ENCODE results near the gene AGO4. TPM values are rescaled to one million over a fixed set of nuclear protein-coding genes. Genes with fewer than 3 reads are reported as not detected.
"Not testable (repeated sequence)": the region's sequence is repeated elsewhere in the genome, so short reads cannot be mapped to it uniquely, and the experiment has no call there.

Gene AGO4
- total RNA-seq, 1 donor from 2014 or later: 19.3 TPM

DNA sequence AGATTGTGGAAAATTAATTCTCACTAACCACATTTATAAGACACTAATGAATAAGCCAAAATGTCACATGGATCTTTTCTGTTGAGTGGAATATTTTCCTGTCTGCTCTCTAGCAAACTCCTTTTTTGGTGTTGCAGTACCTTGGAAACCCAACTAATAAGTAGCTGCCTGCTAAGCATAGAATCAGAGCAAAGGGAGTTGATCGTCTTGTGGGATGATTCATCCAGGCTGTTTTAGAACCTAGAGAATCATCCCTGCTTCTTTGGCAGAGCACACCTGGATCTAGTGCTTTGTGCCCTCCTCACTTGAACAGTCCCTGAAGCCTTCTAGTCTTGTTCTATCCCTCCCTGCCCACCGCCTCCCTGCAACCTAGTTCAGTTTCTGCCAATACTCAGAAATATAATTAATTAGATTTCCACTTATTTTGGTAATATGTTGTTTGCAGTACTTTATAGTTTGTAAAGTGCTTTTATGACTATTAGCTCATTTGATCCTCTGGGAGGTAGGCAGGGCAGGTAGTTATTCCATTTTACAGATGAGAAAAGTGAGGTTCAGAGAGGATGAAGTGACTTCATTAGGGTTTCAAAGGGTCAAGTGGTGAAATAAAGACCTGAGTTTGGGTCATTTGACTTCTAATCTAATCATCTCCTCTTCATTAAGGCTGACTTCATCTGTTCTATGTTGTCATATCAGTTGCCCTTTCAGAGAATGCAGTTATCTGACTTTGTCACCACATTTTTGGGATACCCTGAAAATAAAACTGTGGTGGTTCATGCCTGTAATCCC, 2.5 kb downstream of the AGO4 start:
- DNase-seq (ENCODE audit: low spot score): no peak

DNA sequence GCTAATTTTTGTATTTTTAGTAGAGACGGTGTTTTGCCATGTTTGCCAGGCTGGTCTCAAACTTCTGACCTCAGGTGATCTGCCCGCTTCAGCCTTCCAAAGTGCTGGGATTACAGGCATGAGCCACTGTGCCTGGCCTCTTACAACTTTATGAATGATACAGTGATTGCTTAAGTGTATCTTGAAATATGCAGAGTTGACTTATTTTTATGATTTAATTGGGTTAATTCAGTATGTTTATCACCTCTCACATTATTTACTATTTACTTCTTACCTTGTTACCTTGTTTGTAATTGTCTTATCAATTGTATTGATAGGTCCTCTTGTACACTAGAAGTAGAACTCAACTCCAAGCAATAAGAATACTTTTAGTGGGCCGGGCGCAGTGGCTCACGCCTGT, 4.9 kb downstream of the AGO4 start:
- DNase-seq (ENCODE audit: low spot score): not testable (repeated sequence)

DNA sequence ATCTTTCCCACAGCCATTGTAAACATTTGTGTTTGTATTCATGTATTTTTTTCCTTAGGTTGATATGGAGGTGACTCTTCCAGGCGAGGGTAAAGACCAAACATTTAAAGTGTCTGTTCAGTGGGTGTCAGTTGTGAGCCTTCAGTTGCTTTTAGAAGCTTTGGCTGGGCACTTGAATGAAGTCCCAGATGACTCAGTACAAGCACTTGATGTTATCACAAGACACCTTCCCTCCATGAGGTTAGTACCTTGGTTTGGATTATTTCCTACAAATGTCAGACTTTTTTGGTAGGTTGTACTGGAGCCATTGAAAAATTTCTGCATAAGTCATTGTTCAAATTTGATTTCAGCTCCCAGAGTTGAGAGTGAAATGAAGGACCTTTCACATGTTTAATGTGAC, 17.4 kb downstream of the AGO4 start:
- DNase-seq (ENCODE audit: low spot score): no peak

DNA sequence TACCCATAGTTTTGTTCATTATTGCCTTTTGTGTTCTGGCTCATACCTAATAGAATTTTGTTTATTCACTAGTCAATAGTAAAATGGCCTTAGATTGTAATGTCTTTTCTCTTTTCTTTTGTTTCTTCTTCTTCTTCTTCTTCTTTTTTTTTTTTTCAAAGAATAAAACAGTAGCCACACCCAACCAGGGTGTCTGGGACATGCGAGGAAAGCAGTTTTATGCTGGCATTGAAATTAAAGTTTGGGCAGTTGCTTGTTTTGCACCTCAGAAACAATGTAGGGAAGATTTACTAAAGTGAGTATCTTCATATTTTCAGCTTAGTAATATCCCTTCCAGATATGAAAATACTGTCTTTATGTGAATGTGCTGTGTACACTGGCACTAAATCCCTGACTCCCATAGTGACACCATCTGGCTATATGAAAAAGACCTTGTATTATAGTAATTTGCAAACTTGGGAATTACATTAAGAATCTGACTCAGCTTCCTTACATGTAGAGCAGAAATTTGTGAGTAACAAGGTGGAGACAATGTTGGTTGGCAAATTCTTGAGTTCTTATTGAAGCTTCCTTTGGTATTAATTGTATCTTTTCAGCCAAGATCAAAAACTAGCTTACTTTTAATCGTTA, 24.6 kb downstream of the AGO4 start:
- DNase-seq (ENCODE audit: low spot score): no peak

DNA sequence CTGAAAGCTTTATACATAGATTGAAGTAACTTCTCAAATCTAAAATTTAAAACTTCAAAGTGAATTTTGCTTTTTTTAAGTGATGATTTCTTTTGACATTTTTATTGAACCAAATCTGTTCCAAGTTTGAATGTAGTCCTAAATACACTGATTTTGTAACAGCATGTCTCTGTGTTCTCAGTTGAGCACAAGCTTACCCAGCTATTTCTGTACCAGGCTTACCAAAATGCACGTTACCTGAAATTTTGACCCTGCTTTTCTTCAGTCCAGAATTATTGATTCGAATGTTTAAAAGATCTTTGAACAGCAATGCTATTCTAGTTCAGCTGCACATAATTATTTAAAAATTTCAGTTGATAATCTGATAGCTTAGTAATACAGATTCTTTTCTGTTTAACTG, 25.6 kb downstream of the AGO4 start:
- DNase-seq (ENCODE audit: low spot score): no peak

GRCh38 chr1:35834218-35834617, 26.4 kb downstream of the AGO4 start:
- no peak for DNase-seq (ENCODE audit: low spot score)

DNA sequence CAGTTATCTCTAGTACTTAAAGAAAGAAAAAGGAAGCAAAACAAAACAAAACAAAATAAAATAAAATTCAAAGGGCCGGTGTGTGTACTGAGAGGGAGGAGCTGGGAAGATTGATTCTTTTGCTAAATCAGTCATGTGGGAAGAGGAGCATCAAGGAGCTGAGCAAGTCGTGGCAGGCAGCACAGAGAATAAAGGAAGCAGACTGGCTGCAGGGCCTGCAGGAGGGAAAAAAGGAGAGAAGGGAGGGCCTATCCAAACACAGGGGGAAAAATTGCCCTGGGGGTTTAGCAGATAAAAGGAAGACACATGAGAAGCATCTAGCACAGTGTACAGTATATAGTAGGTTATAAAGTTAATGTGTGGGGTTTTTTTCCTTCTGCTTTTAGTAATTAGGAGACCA, 27.6 kb downstream of the AGO4 start:
- DNase-seq (ENCODE audit: low spot score): no peak

- DNase-seq (ENCODE audit: low spot score): no peak
Measured at GRCh38 chr1:35836734-35837133, 28.9 kb downstream of the AGO4 start.

GRCh38 chr1:35838693-35839245, 31.0 kb downstream of the AGO4 start:
- DNase-seq (ENCODE audit: low spot score): no peak

DNA sequence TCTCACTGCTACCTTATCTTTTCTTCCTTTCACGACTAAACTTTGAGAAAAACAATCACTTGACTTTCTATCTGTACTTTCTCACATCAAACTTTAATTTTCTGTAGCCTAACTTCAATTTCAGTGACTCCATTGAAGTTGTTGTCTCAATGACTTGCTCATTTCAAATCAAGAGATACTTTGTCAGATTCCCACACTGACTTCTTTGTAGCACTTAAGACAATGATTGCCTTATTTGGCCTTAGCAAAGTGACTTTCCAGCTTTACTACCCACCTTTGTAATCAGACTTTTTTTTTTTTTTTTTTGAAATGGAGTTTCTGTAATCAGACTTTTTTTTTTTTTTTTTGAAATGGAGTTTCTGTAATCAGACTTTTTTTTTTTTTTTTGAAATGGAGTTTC, 37.0 kb downstream of the AGO4 start:
- no peak for DNase-seq (ENCODE audit: low spot score)

DNA sequence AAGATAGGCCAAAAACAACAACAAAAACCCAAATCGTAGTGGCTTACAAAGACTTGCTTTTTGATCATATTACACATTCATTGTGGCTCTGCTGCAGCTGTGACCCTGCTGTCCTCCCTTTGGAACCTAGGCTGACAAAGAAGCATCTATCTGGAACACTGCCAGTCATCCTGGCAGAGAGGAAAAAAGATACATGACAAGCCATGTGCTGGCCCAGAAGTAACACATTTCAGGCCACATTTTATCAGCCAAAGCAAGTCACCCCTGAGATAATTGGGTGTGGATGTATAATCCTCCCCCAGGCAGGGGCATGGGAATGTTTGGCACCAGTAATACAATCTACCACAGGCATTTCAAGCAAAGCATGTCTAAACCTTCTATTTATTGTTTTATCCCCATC, 38.0 kb downstream of the AGO4 start:
- no peak for DNase-seq (ENCODE audit: low spot score)

DNA sequence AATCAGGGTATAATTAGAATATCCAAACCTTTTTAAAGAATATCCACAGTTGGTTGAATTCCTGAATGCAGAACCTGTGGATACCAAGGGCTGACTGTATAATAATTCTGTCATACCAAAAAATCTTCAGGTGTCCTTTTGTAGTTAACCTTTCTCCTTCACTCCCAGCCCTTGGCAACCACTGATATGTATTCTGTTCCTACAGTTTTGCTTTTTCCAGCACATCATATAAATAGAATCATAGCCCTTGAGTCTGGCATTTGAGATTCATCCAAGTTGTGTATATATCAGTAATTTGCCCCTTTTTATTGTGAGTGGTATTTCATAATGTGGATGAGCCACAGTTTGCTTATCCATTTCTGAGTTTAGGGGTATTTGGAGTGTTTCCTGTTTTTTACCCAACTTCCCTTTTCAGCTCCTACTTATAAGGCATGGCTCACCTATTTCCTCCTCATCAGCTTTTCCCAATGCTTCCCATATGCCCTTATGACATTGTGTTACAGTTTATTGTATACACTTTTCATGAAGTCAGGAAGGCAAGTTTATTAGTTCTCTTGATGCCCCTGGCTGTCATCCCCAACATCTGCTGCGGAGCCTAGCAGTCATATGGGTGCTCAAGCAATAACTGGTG, 40.2 kb downstream of the AGO4 start:
- DNase-seq (ENCODE audit: low spot score): no peak

- DNase-seq (ENCODE audit: low spot score): no peak
Measured at GRCh38 chr1:35850051-35850450, 42.2 kb downstream of the AGO4 start.

DNA sequence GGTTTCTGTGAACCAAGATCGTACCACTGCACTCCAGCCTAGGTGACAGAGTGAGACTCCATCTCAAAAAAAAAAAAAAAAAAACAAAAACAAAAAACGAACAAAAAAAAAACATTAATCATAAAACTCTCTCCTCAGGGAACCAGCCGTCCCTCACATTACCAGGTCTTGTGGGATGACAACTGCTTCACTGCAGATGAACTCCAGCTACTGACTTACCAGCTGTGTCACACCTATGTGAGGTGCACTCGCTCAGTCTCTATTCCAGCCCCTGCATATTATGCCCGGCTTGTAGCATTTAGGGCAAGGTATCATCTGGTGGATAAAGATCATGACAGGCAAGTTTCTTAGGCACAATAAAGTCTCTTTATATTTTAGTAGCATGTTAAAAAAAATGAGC, 42.9 kb downstream of the AGO4 start:
- DNase-seq (ENCODE audit: low spot score): no peak

DNA sequence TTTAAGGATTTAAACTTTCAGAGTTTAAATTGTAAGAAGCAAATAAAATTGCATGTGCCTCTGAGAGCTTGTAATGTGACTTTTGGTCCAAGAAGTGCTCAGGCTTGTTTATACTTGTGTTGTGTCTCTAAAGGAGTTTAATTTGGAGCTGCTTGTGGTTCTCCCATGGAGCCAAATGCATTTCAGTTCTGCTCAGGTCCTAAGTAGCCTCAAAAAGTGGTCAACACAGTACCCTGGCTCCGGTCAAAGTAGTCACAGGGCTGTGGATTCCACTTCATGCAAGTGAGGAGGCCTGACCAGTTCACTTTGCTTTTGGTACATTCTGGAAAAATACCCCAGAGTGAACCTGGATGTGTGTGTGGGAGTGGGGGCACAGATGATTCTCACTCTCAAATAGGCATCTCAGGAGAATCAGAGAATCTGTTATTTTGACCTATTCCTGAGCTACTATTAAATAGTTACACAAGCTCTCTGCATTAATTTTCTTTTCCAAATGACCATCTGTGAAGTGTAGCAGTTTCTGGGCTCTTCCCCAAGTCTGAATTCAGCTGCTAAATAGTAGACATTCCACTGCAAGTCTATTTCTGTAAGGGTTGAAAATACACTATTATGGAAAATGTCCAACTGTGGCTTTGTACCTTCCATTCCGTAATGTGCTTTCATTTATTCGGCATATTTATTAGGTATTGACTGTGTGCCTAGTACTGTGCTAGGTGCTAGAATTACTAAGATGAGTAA, 43.5 kb downstream of the AGO4 start:
- DNase-seq (ENCODE audit: low spot score): peak; percentile 38

- DNase-seq (ENCODE audit: low spot score): no peak
Measured at GRCh38 chr1:35852241-35852640, 44.4 kb downstream of the AGO4 start.

DNA sequence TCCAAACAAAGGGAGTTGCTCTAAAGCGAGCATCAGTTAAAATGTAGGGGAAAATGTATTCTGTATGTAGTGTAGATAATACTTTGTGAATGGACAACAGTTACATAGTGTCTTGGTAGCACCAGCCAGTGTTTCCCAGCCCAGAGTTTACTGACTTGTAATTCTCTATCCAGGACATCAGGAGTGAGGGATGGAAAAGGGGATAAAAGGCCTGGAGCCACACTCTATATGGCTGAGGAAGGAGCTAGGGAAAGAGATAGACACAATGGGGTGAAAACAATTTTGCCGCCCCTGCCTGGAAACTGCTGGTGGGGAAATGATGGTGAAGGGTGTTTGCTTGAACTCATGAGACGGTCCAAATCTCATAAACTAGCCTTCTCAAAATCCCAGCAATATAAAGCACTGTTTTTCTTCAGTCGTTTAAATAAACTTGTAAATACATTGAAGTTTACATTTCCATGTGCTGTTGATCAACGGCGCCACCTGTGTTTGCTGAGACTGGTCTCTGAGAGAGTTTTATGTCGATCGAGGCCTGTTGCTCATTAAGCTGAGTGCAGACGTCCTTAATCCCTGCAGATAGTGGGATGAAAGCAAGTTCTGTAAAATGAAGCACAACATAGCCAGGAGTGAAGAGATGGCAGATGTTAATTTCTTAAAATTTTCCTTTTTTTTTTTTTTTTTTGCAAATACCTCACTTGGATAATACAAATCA, 47.3 kb downstream of the AGO4 start:
- no peak for DNase-seq (ENCODE audit: low spot score)

- DNase-seq (ENCODE audit: low spot score): no peak
Measured at GRCh38 chr1:35856964-35857363, 49.1 kb downstream of the AGO4 start.

DNA sequence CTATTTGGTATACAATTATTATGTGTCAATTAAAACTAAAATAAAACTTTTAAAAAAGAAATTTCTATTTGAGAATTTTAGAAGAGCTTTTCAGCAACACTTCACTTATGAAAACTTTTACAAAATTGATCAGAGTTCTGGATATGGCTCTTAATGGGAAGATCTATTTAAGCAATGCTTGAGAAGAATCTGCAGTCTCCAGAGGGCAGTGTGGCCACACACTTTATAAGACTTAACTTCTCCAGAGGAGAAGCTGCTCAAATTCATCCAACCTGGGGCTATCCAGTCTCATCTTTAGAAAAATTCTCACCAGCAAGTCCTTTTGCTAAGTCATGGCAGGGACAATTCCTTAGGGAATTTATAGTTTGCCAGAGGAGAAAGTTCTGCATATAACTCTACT, 50.0 kb downstream of the AGO4 start:
- peak; percentile 12 for DNase-seq (ENCODE audit: low spot score)

- DNase-seq (ENCODE audit: low spot score): no peak
Measured at GRCh38 chr1:35860696-35861095, 52.9 kb downstream of the AGO4 start.

DNA sequence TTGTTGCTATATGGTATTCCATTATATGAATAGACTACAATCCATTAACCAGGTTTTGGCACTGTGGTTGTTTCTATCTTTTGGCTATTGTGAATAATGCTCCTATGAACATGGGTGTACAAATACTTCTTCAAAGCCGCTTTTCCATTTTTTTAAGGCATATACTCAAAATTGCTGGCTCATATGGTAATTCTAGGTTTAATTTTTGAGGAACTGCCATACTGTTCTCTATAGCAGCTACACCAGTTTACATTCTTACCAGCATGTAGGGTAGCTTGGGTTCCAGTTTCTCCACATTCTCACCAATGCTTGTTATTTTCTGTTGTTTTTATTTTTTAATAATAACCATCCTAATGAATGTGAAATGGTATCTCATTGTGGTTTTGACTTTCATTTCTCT, 55.3 kb downstream of the AGO4 start:
- no peak for DNase-seq (ENCODE audit: low spot score)
